NCI-H2196 (cell line): ENCODE data around the gene RCC2.

Experiments used
- DNase-seq: peaks from one replicate; lab custom pipeline; 2025; ENCODE audit not compliant: unreplicated experiment; lab: John Stamatoyannopoulos, UW

Gene RCC2

GRCh38 chr1:17447501-17447992, 8.1 kb upstream of the RCC2 start:
- DNase-seq: no peak

- no peak for DNase-seq
Measured at GRCh38 chr1:17442841-17443240, 3.4 kb upstream of the RCC2 start.

GRCh38 chr1:17441993-17442357, 2.5 kb upstream of the RCC2 start:
- DNase-seq: no peak

- DNase-seq: peak; percentile 34
Measured at GRCh38 chr1:17441265-17441992, 2.0 kb upstream of the RCC2 start.

GRCh38 chr1:17440827-17441168, 1.3 kb upstream of the RCC2 start:
- DNase-seq: no peak

GRCh38 chr1:17440074-17440826, 773 bp upstream of the RCC2 start:
- DNase-seq: no peak

GRCh38 chr1:17438318-17439249, 893 bp downstream of the RCC2 start:
- DNase-seq: peak; percentile 62

- DNase-seq: peak; percentile 73
Measured at GRCh38 chr1:17437580-17438317, 1.7 kb downstream of the RCC2 start.

GRCh38 chr1:17437260-17437579, 2.3 kb downstream of the RCC2 start:
- DNase-seq: no peak

- DNase-seq: no peak
Measured at GRCh38 chr1:17436380-17437174, 2.9 kb downstream of the RCC2 start.

- DNase-seq: no peak
Measured at GRCh38 chr1:17434601-17435000, 4.9 kb downstream of the RCC2 start.

- no peak for DNase-seq
Measured at GRCh38 chr1:17434016-17434415, 5.5 kb downstream of the RCC2 start.

- DNase-seq: no peak
Measured at GRCh38 chr1:17433261-17433660, 6.2 kb downstream of the RCC2 start.

GRCh38 chr1:17432412-17432811, 7.1 kb downstream of the RCC2 start:
- DNase-seq: no peak

GRCh38 chr1:17429183-17429582, 10.3 kb downstream of the RCC2 start:
- no peak for DNase-seq

GRCh38 chr1:17427696-17428660, 11.5 kb downstream of the RCC2 start:
- peak; percentile 51 for DNase-seq

GRCh38 chr1:17425806-17426600, 13.5 kb downstream of the RCC2 start:
- no peak for DNase-seq

- DNase-seq: no peak
Measured at GRCh38 chr1:17423781-17424245, 15.7 kb downstream of the RCC2 start.
